GM19043 (cell line): ENCODE measurements around the gene PPM1F.

Experiments
- ATAC-seq: cut with Tn5 transposase; IDR thresholded peaks from one replicate; pipeline ENCODE4 v1.9.1; 2021; ENCODE audit warnings: low read depth; ENCODE audit not compliant: unreplicated experiment

Gene PPM1F

GRCh38 chr22:21977814-21978213 lies 25.2 kb upstream of the PPM1F start:
- no peak for ATAC-seq

- no peak for ATAC-seq
Observed at GRCh38 chr22:21975854-21976345, 23.3 kb upstream of the PPM1F start.

GRCh38 chr22:21975273-21975672 lies 22.6 kb upstream of the PPM1F start:
- ATAC-seq = no peak

GRCh38 chr22:21974058-21974649 lies 21.5 kb upstream of the PPM1F start:
- ATAC-seq = no peak

GRCh38 chr22:21972806-21973205 lies 20.2 kb upstream of the PPM1F start:
- no peak for ATAC-seq

GRCh38 chr22:21972293-21972779 lies 19.7 kb upstream of the PPM1F start:
- ATAC-seq = no peak

GRCh38 chr22:21971858-21972275 lies 19.2 kb upstream of the PPM1F start:
- no peak for ATAC-seq

- ATAC-seq = no peak
Observed at GRCh38 chr22:21970800-21971617, 18.4 kb upstream of the PPM1F start.

- ATAC-seq = no peak
Observed at GRCh38 chr22:21970037-21970799, 17.6 kb upstream of the PPM1F start.

GRCh38 chr22:21968452-21969129 lies 15.9 kb upstream of the PPM1F start:
- ATAC-seq = no peak

GRCh38 chr22:21967693-21968271 lies 15.1 kb upstream of the PPM1F start:
- ATAC-seq = no peak

GRCh38 chr22:21966643-21967516 lies 14.2 kb upstream of the PPM1F start:
- no peak for ATAC-seq

- no peak for ATAC-seq
Observed at GRCh38 chr22:21965762-21966288, 13.2 kb upstream of the PPM1F start.

GRCh38 chr22:21964918-21965484 lies 12.4 kb upstream of the PPM1F start:
- no peak for ATAC-seq

- no peak for ATAC-seq
Observed at GRCh38 chr22:21964234-21964633, 11.6 kb upstream of the PPM1F start.

- no peak for ATAC-seq
Observed at GRCh38 chr22:21963790-21964211, 11.2 kb upstream of the PPM1F start.

GRCh38 chr22:21963286-21963685 lies 10.6 kb upstream of the PPM1F start:
- ATAC-seq = no peak

GRCh38 chr22:21962655-21962949 lies 10.0 kb upstream of the PPM1F start:
- no peak for ATAC-seq
